T-cell (primary cell): ENCODE data around the gene LAYN. TPM values are rescaled to one million over a fixed set of nuclear protein-coding genes. Genes with fewer than 3 reads are reported as not detected.

Source experiments
- ATAC-seq, 4 experiments: fragments of 200-7000 bp in 3 of 4; fragments of 150-1000 bp in 1 of 4; cut with Tn5 transposase; replicated peaks in 1 of 4; 1 replicate in 3 of 4; 2 replicates in 1 of 4; pipeline ENCODE4 v1.10.0; 2021; ENCODE audit warnings: moderate library complexity in 3 of 4, mild to moderate bottlenecking in 2 of 4, moderate number of reproducible peaks in 1 of 4
- CTCF ChIA-PET, 2 donors: fragments of 300-600 bp; sonication (Branson Sonifier 250); formaldehyde crosslinking; loops; one replicate each; lab custom pipeline; 2022; ENCODE audit warnings: antibody characterized with exemption in 2 of 2; lab: Charles Lee
- POLR2A ChIA-PET, 2 donors: fragments of 300-600 bp; sonication (Branson Sonifier 250); formaldehyde crosslinking; loops; one replicate each; lab custom pipeline; 2022; ENCODE audit warnings: antibody characterized with exemption in 2 of 2; lab: Charles Lee
- DNase-seq, 35 experiments: peaks; one replicate each; pipeline versions ENCODE4 v3.0.0 to v3.0.0-alpha.2; 2013 to 2023
- H3K27ac ChIP-seq: one replicate; pipeline ENCODE4 v1.5.1; 2013; ENCODE audit warnings: low read length
- H3K27me3 ChIP-seq, 2 experiments: replicated peaks in 1 of 2; 1 replicate in 1 of 2; 2 replicates in 1 of 2; pipeline versions ENCODE4 v1.6.1 to v1.7.0; 2013; ENCODE audit warnings: low read length in 1 of 2, mixed read lengths in 1 of 2; ENCODE audit not compliant: control insufficient read depth in 2 of 2, insufficient read depth in 2 of 2; ENCODE audit errors: extremely low read depth in 1 of 2
- H3K36me3 ChIP-seq, 2 donors: 1 replicate in 1 of 2; 2 replicates in 1 of 2; pipeline versions ENCODE4 v1.6.1 to v1.7.0; 2013; ENCODE audit warnings: low read length in 1 of 2; ENCODE audit not compliant: control insufficient read depth in 2 of 2, insufficient read depth in 1 of 2; ENCODE audit errors: extremely low read depth in 1 of 2
- H3K4me1 ChIP-seq, 2 experiments: 1 replicate in 1 of 2; 2 replicates in 1 of 2; pipeline versions ENCODE4 v1.6.1 to v1.7.0; 2013; ENCODE audit warnings: low read length in 2 of 2, mixed read lengths in 1 of 2; ENCODE audit not compliant: insufficient read depth in 2 of 2, control insufficient read depth in 1 of 2; ENCODE audit errors: extremely low read depth in 1 of 2
- H3K4me3 ChIP-seq, 2 donors: 1 replicate in 1 of 2; 2 replicates in 1 of 2; pipeline versions ENCODE4 v1.5.1 to v1.7.0; 2013; ENCODE audit warnings: mild to moderate bottlenecking in 2 of 2, low read length in 1 of 2, moderate library complexity in 1 of 2; ENCODE audit not compliant: control insufficient read depth in 1 of 2; ENCODE audit errors: extremely low read depth in 1 of 2
- H3K9me3 ChIP-seq: 2 replicates; pipeline ENCODE4 v1.7.0; 2013
- H3K27ac Mint-ChIP-seq, 2 donors: one replicate each; pipeline ENCODE4 v1.8.0; 2020 to 2021; ENCODE audit warnings: mild to moderate bottlenecking in 2 of 2, mixed read lengths in 2 of 2
- H3K27me3 Mint-ChIP-seq, 2 donors: one replicate each; pipeline ENCODE4 v1.8.0; 2021 to 2022; ENCODE audit warnings: mixed read lengths in 2 of 2
- H3K36me3 Mint-ChIP-seq: one replicate; pipeline ENCODE4 v1.8.0; 2021; ENCODE audit warnings: mixed read lengths
- H3K4me1 Mint-ChIP-seq, 3 donors: one replicate each; pipeline ENCODE4 v1.8.0; 2020 to 2022; ENCODE audit warnings: mixed read lengths in 3 of 3, mild to moderate bottlenecking in 1 of 3
- H3K4me3 Mint-ChIP-seq, 3 donors: one replicate each; pipeline ENCODE4 v1.8.0; 2020 to 2022; ENCODE audit warnings: mild to moderate bottlenecking in 3 of 3, mixed read lengths in 3 of 3, moderate library complexity in 3 of 3
- H3K9me3 Mint-ChIP-seq, 3 donors: one replicate each; pipeline ENCODE4 v1.8.0; 2020 to 2022; ENCODE audit warnings: mixed read lengths in 3 of 3
- WGBS: methylation state at CpG from one replicate; pipeline ENCODE4 v1.1.5; 2013; ENCODE audit warnings: missing lambda C conversion rate; ENCODE audit not compliant: insufficient coverage; 5-methylcytosine and 5-hydroxymethylcytosine counted together
- total RNA-seq, 35 experiments: library from RNA in 6 of 35; stranded (reverse) in 6 of 35; fragments of 120-200 nt in 1 of 35; gene quantifications; one replicate each; pipeline versions ENCODE4 v1.2.1 to v1.2.4 and lab custom pipeline; 2013 to 2026

Gene LAYN
- total RNA-seq, 5 donors from 2014 or later (not counting 1 experiment from before 2014, with no cell fraction given): 1.0 to 3.5 (median 2.6) TPM

GRCh38 chr11:111589886-111590499 is 49.5 kb downstream of the LAYN start:
- no peak for ATAC-seq
- Mint-ChIP-seq H3K27me3 (peaks cover 4 to 6% of the 10 kb centered on the region in 2 donors), H3K36me3 (no peaks in the 10 kb centered on the region), H3K4me3 (no peak overlapping the region), H3K9me3 (no peaks in the 10 kb centered on the region), H3K27ac (no peak overlapping the region), H3K4me1 (no peaks in the 10 kb centered on the region)
- no peak for DNase-seq
- CTCF ChIA-PET: interaction anchor here (1.1 to 1.6 kb wide), 2 partner anchors 8 to 252 kb away, joined by 5 read pairs; no protein-coding TSS in a partner anchor
- no CpG with 5 or more reads among the region's 5 CpGs for WGBS
- H3K27me3 ChIP-seq: no peaks in the 10 kb centered on the region
- H3K9me3 ChIP-seq: no peaks in the 10 kb centered on the region
- H3K4me1 ChIP-seq: peaks cover 0 to 6% of the 10 kb centered on the region in 2 experiments
- H3K4me3 ChIP-seq: no peak overlapping the region
- POLR2A ChIA-PET: no interaction called here
- no peaks in the 10 kb centered on the region for H3K36me3 ChIP-seq
- H3K27ac ChIP-seq: no peak overlapping the region

DNA sequence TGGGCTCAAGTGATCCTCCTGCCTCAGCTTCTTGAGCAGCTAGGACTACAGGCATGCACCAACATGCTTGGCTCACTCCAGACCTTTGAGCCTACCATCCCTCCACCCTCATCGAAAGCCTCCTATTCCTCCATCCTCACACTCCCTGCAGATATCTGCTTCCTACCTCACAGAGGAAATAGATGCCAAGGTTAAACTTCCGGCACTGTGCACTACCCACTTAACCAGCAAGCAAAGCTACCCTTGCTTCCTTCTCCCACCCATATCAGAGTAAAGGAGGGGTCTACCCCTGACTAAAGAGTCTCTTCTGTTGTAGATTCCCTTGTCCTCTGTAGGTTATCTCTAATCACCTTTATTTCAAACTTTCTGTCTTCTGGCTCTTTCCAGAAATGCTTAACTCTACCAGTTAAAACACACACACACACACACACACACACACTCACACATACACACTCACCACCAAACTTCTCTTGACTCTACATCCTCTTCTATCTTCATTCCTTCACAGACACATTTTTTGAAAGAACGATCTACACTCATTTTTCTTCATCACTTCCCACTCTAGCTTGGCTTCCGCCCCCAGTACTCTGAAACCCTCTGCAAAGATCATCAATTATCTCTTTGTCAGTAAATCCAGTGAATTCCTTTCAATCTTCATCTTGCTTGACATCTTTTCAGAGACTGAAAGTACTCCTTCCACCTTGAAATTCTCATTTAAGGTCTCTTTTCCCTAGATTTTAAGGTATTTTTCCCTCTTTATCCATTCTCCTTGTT is 50.9 kb downstream of the LAYN start:
- H3K9me3 ChIP-seq: no peaks in the 10 kb centered on the region
- no peak overlapping the region for H3K4me3 ChIP-seq
- H3K36me3 Mint-ChIP-seq: no peaks in the 10 kb centered on the region
- no peak overlapping the region for H3K4me3 Mint-ChIP-seq
- H3K4me1 ChIP-seq: peaks cover 0 to 6% of the 10 kb centered on the region in 2 experiments
- H3K27me3 ChIP-seq: no peaks in the 10 kb centered on the region
- no peak overlapping the region for H3K27ac ChIP-seq
- no peaks in the 10 kb centered on the region for H3K36me3 ChIP-seq
- ChIA-PET CTCF (interaction anchor here in 1 of 2 donors (0.7 kb wide), 1 partner anchor 159 kb away, joined by 3 read pairs; no protein-coding TSS in a partner anchor), POLR2A (interaction anchor here in 1 of 2 donors (0.7 kb wide), 1 partner anchor 370 kb away, joined by 3 read pairs; no protein-coding TSS in a partner anchor)
- 63% methylated on average over 4 of the region's 4 CpGs for WGBS
- ATAC-seq (peak in 1 of 4 experiments; percentile 48), DNase-seq (no peak)
- H3K4me1 Mint-ChIP-seq: no peaks in the 10 kb centered on the region
- no peaks in the 10 kb centered on the region for H3K9me3 Mint-ChIP-seq
- no peak overlapping the region for H3K27ac Mint-ChIP-seq
- peaks cover 0 to 9% of the 10 kb centered on the region in 2 donors for H3K27me3 Mint-ChIP-seq

- H3K4me1 ChIP-seq: peaks cover 0 to 6% of the 10 kb centered on the region in 2 experiments
- Mint-ChIP-seq H3K4me1 (no peaks in the 10 kb centered on the region), H3K36me3 (no peaks in the 10 kb centered on the region), H3K4me3 (no peak overlapping the region), H3K27me3 (peaks cover 0 to 9% of the 10 kb centered on the region in 2 donors), H3K27ac (no peak overlapping the region), H3K9me3 (no peaks in the 10 kb centered on the region)
- ATAC-seq (no peak), DNase-seq (no peak)
- CTCF ChIA-PET: interaction anchor here in 1 of 2 donors (0.9 to 1.1 kb wide), 2 partner anchors 12 to 185 kb away, joined by 4 to 6 read pairs; no protein-coding TSS in a partner anchor
- no peaks in the 10 kb centered on the region for H3K27me3 ChIP-seq
- H3K27ac ChIP-seq: no peak overlapping the region
- no peak overlapping the region for H3K4me3 ChIP-seq
- H3K36me3 ChIP-seq: no peaks in the 10 kb centered on the region
- no peaks in the 10 kb centered on the region for H3K9me3 ChIP-seq
- POLR2A ChIA-PET: interaction anchor here in 1 of 2 donors (0.6 kb wide), 1 partner anchor 332 kb away, joined by 3 read pairs; no protein-coding TSS in a partner anchor
These were observed 52.0 kb downstream of the LAYN start for GRCh38 chr11:111592491-111592890.

- DNase-seq (no peak), ATAC-seq (no peak)
- no peaks in the 10 kb centered on the region for H3K9me3 ChIP-seq
- H3K4me1 ChIP-seq: peaks cover 0 to 2% of the 10 kb centered on the region in 2 experiments
- Mint-ChIP-seq H3K36me3 (no peaks in the 10 kb centered on the region), H3K27me3 (peaks cover 0 to 9% of the 10 kb centered on the region in 2 donors), H3K4me1 (peaks cover 0 to 3% (median 1%) of the 10 kb centered on the region in 3 donors), H3K4me3 (no peak overlapping the region), H3K27ac (no peak overlapping the region), H3K9me3 (no peaks in the 10 kb centered on the region)
- WGBS: no CpG with 5 or more reads among the region's 1 CpG
- H3K27me3 ChIP-seq: no peaks in the 10 kb centered on the region
- CTCF ChIA-PET: interaction anchor here in 1 of 2 donors (0.6 to 1.1 kb wide), 2 partner anchors 10 to 183 kb away, joined by 3 to 5 read pairs; no protein-coding TSS in a partner anchor
- no peak overlapping the region for H3K4me3 ChIP-seq
- no peak overlapping the region for H3K27ac ChIP-seq
- H3K36me3 ChIP-seq: no peaks in the 10 kb centered on the region
- POLR2A ChIA-PET: interaction anchor here in 1 of 2 donors (0.6 kb wide), 2 partner anchors 168 to 275 kb away, joined by 4 to 8 read pairs; partner anchors contain the start of gene ALG9
These were observed 55.8 kb downstream of the LAYN start for GRCh38 chr11:111596319-111596718.

DNA sequence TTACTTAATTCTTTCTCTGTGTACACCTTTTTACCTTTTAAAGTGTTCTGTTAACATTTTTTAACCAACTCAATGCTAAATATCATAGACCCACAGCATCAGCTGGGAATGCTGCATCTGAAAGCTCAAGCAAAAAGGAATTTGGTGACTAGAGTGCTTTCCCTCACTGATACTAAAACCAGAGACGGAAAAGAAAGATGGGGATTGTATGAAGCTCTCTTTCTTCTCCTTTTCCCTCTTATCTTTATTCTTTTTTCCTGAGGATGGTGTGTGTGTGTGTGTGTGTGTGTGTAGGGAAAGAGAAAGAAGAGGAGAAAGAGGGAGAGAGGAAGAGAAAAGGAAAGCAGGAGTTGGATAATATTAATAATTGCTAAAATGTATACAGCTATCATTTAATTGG is 57.6 kb downstream of the LAYN start:
- Mint-ChIP-seq H3K36me3 (no peaks in the 10 kb centered on the region), H3K9me3 (no peaks in the 10 kb centered on the region), H3K4me3 (no peak overlapping the region), H3K27ac (no peak overlapping the region), H3K27me3 (peaks cover 0 to 9% of the 10 kb centered on the region in 2 donors), H3K4me1 (peaks cover 3 to 11% (median 8%) of the 10 kb centered on the region in 3 donors)
- Histone ChIP-seq H3K4me3 (no peak overlapping the region), H3K36me3 (no peaks in the 10 kb centered on the region), H3K27me3 (no peaks in the 10 kb centered on the region), H3K4me1 (peaks cover under 1 to 13% of the 10 kb centered on the region in 2 experiments), H3K27ac (no peak overlapping the region), H3K9me3 (no peaks in the 10 kb centered on the region)
- no CpG with 5 or more reads among the region's 1 CpG for WGBS
- ATAC-seq (no peak), DNase-seq (no peak)
- POLR2A ChIA-PET: interaction anchor here in 1 of 2 donors (0.6 kb wide), 2 partner anchors 157 to 166 kb away, joined by 3 read pairs; no protein-coding TSS in a partner anchor
- CTCF ChIA-PET: interaction anchor here (0.6 to 1.9 kb wide), 8 partner anchors 9 to 332 kb away, joined by 3 to 8 read pairs (median 4); no protein-coding TSS in a partner anchor

DNA sequence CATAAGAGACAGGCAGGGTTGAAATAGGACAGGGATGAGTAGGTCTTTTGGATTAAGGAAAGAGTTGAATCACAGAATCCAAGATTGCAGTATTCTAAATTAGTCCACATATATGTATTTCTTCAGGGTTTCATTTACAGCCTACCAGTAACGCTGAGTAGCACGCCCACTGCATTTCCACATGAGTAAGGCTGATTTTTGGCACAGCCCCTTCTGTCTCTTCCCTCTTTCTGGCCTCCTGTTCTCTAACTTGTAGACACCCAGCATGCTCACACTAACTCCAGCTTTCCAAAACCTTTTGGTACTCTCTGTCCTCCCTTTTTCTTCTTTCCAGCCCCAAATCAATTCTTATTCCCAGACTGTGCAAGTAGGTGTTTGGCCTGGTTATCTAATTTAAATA is 58.0 kb downstream of the LAYN start:
- H3K36me3 Mint-ChIP-seq: no peaks in the 10 kb centered on the region
- WGBS: 57% methylated on average over 2 of the region's 2 CpGs
- no peaks in the 10 kb centered on the region for H3K36me3 ChIP-seq

More for the DNA sequence above, 58.0 kb downstream of the LAYN start:
- ChIA-PET POLR2A (no interaction called here), CTCF (interaction anchor here in 1 of 2 donors (0.8 to 1.9 kb wide), 3 partner anchors 9 to 13 kb away, joined by 4 to 8 read pairs (median 5); no protein-coding TSS in a partner anchor)
- H3K4me1 ChIP-seq: peaks cover 4 to 17% of the 10 kb centered on the region in 2 experiments
- H3K9me3 Mint-ChIP-seq: no peaks in the 10 kb centered on the region
- no peak for ATAC-seq
- H3K4me3 Mint-ChIP-seq: no peak overlapping the region
- no peaks in the 10 kb centered on the region for H3K27me3 ChIP-seq
- no peak overlapping the region for H3K27ac Mint-ChIP-seq
- no peak overlapping the region for H3K4me3 ChIP-seq
- H3K27ac ChIP-seq: no peak overlapping the region
- peaks cover 7 to 15% (median 12%) of the 10 kb centered on the region in 3 donors for H3K4me1 Mint-ChIP-seq
- no peaks in the 10 kb centered on the region for H3K9me3 ChIP-seq
- peaks cover 0 to 9% of the 10 kb centered on the region in 2 donors for H3K27me3 Mint-ChIP-seq
- DNase-seq: no peak
